NCI-H1048 (cell line): ENCODE results near the gene CDADC1.
"Not testable (repeated sequence)": the region's sequence is repeated elsewhere in the genome, so short reads cannot be mapped to it uniquely, and the experiment has no call there.

Source experiments
- DNase-seq: peaks from one replicate; lab custom pipeline; 2025; lab: John Stamatoyannopoulos, UW

Gene CDADC1

DNA sequence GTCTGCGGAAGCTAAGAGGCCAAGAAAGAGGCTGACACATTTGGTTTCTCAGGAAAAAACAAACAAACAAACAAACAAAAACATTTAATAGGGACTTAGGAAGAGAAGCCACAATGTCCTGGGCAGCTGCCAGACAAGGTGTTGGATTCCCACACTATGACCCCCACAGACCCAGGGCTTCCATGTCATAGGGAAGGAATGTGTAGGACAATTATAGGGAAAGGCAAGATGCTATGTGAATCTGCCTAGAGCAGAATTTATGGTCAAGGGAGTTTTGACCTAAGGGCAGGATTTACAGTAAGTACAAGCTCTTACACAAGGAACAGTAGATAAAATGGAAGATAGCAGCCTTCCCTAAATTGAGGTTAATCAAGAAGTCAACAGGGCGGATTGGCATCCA lies 9.1 kb upstream of the CDADC1 start:
- no peak for DNase-seq

GRCh38 chr13:49240017-49240416 lies 7.7 kb upstream of the CDADC1 start:
- no peak for DNase-seq

DNA sequence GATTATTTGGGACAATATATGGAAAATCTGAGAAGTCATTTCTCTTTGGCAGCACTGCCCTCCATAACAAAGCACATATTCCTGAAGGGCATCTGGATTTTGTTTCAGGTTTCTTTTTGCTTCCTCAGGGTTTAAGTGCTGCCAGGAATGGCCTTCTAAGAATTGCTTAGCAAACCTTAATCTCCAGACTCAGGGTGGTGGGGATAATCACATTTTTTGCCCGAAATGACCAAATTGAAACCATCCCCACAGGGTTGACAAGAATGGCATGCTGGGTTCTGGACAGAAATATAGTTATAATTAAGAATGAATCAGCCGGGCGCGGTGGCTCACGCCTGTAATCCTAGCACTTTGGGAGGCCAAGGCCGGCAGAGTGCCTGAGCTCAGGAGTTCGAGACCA lies 6.4 kb upstream of the CDADC1 start:
- DNase-seq: no peak

GRCh38 chr13:49245101-49245500 lies 2.6 kb upstream of the CDADC1 start:
- DNase-seq: no peak

- no peak for DNase-seq
Measured at GRCh38 chr13:49246850-49247642, 679 bp upstream of the CDADC1 start.

- no peak for DNase-seq
Measured at GRCh38 chr13:49248622-49249002, 887 bp downstream of the CDADC1 start.

- no peak for DNase-seq
Measured at GRCh38 chr13:49251326-49251725, 3.6 kb downstream of the CDADC1 start.

DNA sequence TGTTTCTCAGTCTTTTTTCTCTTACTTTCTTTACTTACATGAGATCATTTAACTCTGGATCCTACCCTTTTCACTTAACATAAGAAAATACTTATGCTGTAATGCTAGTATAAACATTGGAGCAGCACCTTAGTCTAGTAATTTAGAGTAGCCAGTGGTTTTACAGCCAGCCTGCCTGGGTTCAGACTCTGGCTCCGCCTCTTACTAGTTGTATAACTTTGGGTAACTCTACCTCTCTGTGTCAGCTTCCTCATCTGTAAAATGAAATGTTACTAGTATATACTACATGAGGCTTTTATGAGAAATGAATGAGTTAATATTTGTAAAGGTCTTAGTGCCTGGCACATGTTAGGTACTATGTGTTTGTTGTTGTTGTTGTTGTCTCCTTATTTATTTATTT lies 5.6 kb downstream of the CDADC1 start:
- DNase-seq: no peak

- no peak for DNase-seq
Measured at GRCh38 chr13:49254007-49254406, 6.3 kb downstream of the CDADC1 start.

DNA sequence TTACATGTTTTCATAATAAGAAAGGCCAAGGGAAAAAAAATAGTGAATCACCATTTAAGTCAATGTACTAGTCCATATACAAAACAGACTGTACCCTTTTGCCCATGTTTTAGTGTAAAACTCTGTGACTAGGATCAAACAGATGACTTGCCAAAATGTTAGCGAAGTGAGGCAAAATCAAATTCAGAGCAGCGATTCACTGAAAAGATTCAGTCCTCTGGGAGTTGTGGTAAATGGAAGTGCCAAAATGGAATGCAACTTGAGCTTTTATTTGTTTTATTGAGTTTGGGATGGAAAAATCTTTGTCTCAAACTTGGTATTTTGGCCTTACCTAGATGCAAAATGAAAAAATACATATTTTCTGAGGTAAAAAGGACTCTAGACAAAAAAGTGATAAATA lies 9.1 kb downstream of the CDADC1 start:
- DNase-seq: no peak

DNA sequence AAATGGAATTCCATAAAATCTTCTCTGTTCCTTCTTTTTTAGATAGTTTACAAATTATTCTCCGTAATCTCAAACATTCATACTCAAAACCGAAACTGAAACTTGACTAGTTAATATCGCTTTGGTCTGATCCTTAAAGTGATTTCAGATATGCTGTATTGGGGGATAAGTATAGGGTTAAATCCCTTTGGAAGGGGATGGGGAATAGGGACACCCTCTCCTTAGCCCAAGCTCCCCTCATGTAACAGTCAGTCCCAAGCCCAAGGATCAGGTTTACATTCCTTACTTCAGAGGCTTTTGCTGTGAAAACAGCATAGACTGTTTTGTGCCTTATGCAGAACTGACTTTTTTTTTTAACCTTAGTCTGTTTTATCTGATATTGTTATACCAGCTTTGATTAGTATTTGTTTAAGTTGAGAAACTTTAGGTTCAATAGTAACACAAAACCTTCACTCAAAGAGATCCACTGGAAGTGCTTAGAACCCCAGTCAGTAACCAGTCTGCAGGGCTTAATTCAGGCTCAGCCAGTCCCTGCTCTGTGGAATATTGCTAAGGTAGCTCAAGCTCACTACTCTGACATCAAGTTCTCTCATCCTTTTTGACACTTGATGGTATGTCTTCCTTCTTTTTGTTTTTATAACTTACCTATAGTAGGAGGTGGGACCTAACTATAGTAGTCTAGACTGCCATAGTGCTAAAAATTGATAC lies 10.5 kb downstream of the CDADC1 start:
- no peak for DNase-seq

DNA sequence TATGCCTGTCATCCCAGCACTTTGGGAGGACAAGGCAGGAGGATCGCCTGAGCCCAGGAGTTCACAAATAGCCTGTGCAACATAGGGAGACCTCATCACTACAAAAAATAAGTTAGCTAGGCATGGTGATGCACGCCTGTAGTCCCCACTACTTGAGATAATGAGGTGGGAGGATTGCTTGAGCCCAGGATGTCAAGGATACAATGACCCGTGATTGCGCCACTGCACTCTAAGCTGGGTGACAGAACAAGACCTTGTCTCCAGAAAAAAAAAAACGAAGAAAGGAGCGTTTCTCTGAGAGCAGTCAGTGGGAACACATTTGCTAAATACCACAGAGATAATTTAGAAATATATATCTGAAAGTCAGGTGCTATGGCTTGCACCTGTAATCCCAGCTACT lies 11.9 kb downstream of the CDADC1 start:
- DNase-seq: no peak

DNA sequence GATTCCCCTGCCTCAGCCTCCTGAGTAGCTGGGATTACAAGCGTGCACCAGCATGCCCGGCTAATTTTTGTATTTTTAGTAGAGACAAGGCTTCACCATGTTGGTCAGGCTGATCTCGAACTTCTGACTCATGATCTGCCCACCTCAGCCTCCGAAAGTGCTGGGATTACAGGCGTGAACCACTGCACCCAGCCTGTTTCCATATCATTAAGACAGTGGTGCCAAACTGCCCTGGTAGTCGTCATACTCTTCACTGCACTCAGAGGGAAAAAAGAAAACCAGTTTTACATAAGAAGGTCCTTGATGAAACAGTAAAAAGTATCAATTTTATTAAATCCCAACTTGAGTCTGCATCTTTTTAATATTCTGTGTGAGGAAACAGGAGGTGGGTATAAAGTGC lies 14.9 kb downstream of the CDADC1 start:
- DNase-seq: no peak

DNA sequence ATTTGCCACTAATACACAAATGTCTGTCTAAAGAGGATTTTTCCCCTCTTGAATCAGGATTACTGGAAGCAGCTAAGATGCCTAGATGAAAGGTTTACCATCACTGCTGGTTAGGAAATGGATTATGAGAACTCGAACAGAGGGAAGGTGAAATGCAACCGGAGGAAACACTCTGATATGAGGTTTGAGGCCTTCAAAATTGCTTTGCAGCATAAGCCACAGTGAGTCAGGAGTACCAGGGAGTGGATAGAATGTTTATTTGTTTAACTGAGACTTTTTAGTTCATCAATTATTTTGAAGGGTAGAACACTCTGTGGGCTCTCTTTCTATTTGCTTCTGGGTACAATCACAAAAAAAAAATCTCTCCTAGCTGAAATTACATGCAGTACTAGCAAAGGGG lies 18.1 kb downstream of the CDADC1 start:
- no peak for DNase-seq

- no peak for DNase-seq
Measured at GRCh38 chr13:49271264-49271663, 23.5 kb downstream of the CDADC1 start.

- DNase-seq: no peak
Measured at GRCh38 chr13:49272296-49272695, 24.6 kb downstream of the CDADC1 start.

- no peak for DNase-seq
Measured at GRCh38 chr13:49278211-49278610, 30.5 kb downstream of the CDADC1 start.

DNA sequence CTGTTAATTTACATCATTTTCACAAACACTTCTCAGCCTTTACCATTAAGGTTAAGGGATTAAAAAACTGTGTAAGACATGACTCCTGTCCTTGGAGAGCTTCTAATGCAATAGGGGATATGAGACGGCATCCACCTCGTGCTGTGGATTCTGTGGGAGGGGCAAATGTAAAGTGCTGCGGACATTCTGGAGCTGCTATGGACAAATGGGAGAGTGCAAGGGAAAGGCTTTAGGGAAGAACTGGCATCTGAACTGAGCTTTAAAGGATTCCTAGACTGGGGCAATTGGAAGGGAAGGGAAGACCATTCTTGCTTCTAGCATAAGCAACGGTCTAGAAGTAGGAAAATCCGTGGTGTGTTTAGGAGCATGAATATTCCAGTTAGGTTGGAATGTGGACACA lies 31.4 kb downstream of the CDADC1 start:
- DNase-seq: no peak

- no peak for DNase-seq
Measured at GRCh38 chr13:49279885-49280284, 32.2 kb downstream of the CDADC1 start.

- no peak for DNase-seq
Measured at GRCh38 chr13:49287995-49288394, 40.3 kb downstream of the CDADC1 start.

- no peak for DNase-seq
Measured at GRCh38 chr13:49288458-49288857, 40.7 kb downstream of the CDADC1 start.

- DNase-seq: no peak
Measured at GRCh38 chr13:49292742-49293486, 45.2 kb downstream of the CDADC1 start.

DNA sequence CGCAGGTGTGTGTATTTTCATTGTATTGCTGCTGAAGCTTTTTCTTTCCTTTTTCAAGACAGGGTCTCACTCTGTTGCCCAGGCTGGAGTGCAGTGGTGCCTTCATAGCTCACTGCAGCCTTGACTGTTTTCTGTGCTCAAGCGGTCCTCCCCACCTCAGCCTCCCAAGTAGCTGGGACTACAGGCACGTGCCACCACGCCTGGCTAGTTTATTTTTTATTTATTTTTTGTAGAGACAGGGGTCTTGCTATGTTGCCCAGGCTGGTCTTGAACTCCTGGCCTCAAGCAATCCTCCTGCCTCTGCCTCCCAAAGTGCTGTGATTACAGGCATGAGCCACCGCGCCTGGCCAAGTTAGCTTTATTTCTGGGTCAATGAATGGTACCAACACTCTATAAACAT lies 47.0 kb downstream of the CDADC1 start:
- DNase-seq: not testable (repeated sequence)
